ENCODE data around the gene SCD.

GRCh38 chr10:100364735-100365391, 17.8 kb downstream of the SCD start:
- TF ChIP-seq CTCF (IDR thresholded peaks at IDR 0.05) (no peak), POLR2A (IDR thresholded peaks at IDR 0.05) (no peak)
